Sigmoid colon (tissue), 3 donors: Measurements from ENCODE around the gene MAGIX.

Source experiments
- CTCF ChIP-seq, 4 experiments: fragments of 450-650 bp in 3 of 4; fragments of 200-600 bp in 1 of 4; IDR thresholded peaks; one replicate each; pipeline ENCODE4 v1.5.1; 2016 to 2019; ENCODE audit warnings: antibody characterized with exemption in 4 of 4, mild to moderate bottlenecking in 3 of 4, moderate library complexity in 2 of 4
- POLR2A ChIP-seq, 2 donors: fragments of 450-650 bp; IDR thresholded peaks; one replicate each; pipeline ENCODE4 v1.6.1; 2016; ENCODE audit warnings: antibody characterized with exemption in 2 of 2, mild to moderate bottlenecking in 2 of 2, moderate library complexity in 2 of 2

- TF ChIP-seq CTCF (IDR thresholded peaks at IDR 0.05) (no peak), POLR2A (IDR thresholded peaks at IDR 0.05) (no peak)
These were observed 42.2 kb downstream of the MAGIX start for GRCh38 chrX:49204709-49205108.
